Mammary epithelial cell (primary cell): ENCODE measurements around the gene AKAP12.

Experiments used
- EZH2 ChIP-seq: IDR thresholded peaks from 2 replicates; pipeline ENCODE4 v1.6.1; 2012; ENCODE audit warnings: low read length, inconsistent platforms, borderline replicate concordance
- TF ChIP-seq, protein P1 (sequence below), 2 donors: IDR thresholded peaks in 1 of 2; conservative IDR thresholded peaks in 1 of 2; 2 replicates each; pipeline ENCODE4 v1.5.1; 2011 to 2012; ENCODE audit warnings: inconsistent platforms in 2 of 2, low read length in 2 of 2, mild to moderate bottlenecking in 2 of 2, control low read depth in 1 of 2, low read depth in 1 of 2; ENCODE audit not compliant: insufficient read depth in 1 of 2; ENCODE audit errors: extremely low read depth in 1 of 2

DNA sequence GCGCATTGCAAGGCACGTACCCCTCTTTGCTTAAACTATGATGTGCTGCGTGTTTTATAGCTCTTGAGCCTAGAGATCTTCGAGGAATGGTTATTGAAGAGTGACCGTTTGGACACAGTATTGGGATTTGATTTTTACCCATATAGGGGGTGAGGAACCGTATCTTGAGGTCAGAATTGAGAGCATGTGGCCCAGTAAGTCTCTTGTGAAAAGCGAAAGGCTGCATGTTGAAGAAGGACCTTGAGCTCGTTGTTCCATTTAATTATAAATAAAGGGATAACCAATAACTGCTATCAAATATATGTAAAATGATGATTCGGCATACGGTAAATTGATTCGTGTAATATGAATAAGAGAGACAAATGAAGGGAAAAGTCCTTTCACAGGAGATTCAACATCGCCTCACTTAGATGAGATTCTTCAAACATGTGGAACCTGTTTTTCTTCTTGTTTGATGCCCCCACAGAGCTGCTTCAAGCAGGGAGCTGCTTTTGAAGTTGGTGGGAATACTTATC lies 66.6 kb downstream of the AKAP12 start:
- TF ChIP-seq, protein P1, sequence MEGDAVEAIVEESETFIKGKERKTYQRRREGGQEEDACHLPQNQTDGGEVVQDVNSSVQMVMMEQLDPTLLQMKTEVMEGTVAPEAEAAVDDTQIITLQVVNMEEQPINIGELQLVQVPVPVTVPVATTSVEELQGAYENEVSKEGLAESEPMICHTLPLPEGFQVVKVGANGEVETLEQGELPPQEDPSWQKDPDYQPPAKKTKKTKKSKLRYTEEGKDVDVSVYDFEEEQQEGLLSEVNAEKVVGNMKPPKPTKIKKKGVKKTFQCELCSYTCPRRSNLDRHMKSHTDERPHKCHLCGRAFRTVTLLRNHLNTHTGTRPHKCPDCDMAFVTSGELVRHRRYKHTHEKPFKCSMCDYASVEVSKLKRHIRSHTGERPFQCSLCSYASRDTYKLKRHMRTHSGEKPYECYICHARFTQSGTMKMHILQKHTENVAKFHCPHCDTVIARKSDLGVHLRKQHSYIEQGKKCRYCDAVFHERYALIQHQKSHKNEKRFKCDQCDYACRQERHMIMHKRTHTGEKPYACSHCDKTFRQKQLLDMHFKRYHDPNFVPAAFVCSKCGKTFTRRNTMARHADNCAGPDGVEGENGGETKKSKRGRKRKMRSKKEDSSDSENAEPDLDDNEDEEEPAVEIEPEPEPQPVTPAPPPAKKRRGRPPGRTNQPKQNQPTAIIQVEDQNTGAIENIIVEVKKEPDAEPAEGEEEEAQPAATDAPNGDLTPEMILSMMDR (conservative IDR thresholded peaks at IDR 0.05 in 1 of 2, IDR thresholded peaks at IDR 0.05 in 1 of 2; ENCODE audit: extremely low read depth in 1 of 2, insufficient read depth in 1 of 2, low read depth in 1 of 2, low read length in 2 of 2) = no peak
- no peak for TF ChIP-seq EZH2
